Activated T-helper 1 cell treated with anti-CD3 and anti-CD28 coated beads, Interleukin-12 subunit alpha, Interleukin-12 subunit beta, Interleukin-2, Interleukin-4 antibody, amounts not matched to agents 30 ng/mL and 10 ng/mL and 1 ng/mL, durations not matched to agents 14 hours and 24 hours and 36 hours (primary cell): ENCODE measurements around the gene GULP1. TPM values are rescaled to one million over a fixed set of nuclear protein-coding genes. Genes with fewer than 3 reads are reported as not detected.

Experiments
- DNase-seq: peaks from one replicate; pipeline ENCODE4 v3.0.0; 2021; ENCODE audit warnings: low spot score
- H3K27ac Mint-ChIP-seq: one replicate; pipeline ENCODE4 v1.8.0; 2021; ENCODE audit warnings: mild to moderate bottlenecking, mixed read lengths
- H3K27me3 Mint-ChIP-seq: one replicate; pipeline ENCODE4 v1.8.0; 2022; ENCODE audit warnings: mild to moderate bottlenecking, moderate library complexity, mixed read lengths; ENCODE audit not compliant: insufficient read depth
- H3K36me3 Mint-ChIP-seq: one replicate; pipeline ENCODE4 v1.8.0; 2021; ENCODE audit warnings: low read depth, mixed read lengths
- H3K4me1 Mint-ChIP-seq: one replicate; pipeline ENCODE4 v1.8.0; 2021; ENCODE audit warnings: low read depth, mixed read lengths
- H3K4me3 Mint-ChIP-seq: one replicate; pipeline ENCODE4 v1.8.0; 2021; ENCODE audit warnings: mild to moderate bottlenecking, moderate library complexity, mixed read lengths
- H3K9me3 Mint-ChIP-seq: one replicate; pipeline ENCODE4 v1.8.0; 2021; ENCODE audit warnings: mixed read lengths
- intact Hi-C: fragments of 100-400 bp; cut with micrococcal nuclease; formaldehyde crosslinking; loops from one replicate; pipeline ENCODE4 v1.15.1; 2024
- total RNA-seq: library from RNA; stranded (reverse); gene quantifications from 2 replicates; pipeline ENCODE4 v1.2.3, GENCODE V29; 2022

GULP1 gene, protein sequence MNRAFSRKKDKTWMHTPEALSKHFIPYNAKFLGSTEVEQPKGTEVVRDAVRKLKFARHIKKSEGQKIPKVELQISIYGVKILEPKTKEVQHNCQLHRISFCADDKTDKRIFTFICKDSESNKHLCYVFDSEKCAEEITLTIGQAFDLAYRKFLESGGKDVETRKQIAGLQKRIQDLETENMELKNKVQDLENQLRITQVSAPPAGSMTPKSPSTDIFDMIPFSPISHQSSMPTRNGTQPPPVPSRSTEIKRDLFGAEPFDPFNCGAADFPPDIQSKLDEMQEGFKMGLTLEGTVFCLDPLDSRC
- not detected in 2 replicates for total RNA-seq

DNA sequence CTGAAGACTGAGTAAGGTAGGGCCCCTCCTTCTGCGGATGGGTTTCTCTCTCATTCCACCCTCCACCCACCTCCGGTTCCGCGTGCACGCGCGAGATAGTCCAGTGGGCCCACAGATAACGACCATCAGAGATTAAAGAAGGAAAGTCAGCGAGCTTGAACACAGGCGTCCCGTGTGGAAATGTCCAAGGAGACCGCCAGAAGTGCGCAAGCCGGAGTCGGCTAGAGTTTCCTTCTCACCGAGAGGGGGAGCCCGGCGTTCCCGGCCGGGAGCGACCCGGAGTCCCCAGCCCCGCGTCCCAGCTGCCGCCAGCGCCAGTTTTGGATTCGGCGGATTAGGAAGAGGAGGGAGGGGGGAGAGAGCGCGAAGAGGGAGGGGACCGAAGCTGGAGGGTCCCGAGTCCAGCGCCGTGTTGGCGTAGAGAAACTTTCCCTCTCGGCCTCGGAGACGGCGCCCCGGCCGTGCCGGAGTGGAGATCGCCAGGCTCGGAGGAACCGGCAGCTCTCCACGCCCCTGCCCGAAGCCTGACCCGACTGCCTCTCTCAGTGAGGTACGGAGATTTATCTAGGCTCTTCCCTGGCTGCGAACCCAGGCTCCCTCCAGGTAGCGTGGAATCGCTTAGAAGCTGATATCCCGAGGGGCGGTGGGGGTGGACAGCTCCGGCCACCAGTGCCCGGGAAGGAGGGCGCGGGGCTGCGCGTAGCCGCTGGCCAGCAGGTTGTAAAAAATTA is at the start of gene GULP1:
GULP1 (plus strand) TSS at position 258 of the 731 bp plus-strand sequence. CDS start 185,829 bp downstream, outside the sequence.
- Mint-ChIP-seq H3K4me1 (peaks cover 7% of the 10 kb centered on the region), H3K36me3 (no peaks in the 10 kb centered on the region), H3K9me3 (no peaks in the 10 kb centered on the region), H3K4me3 (peak within 1 kb of the TSS; percentile 60), H3K27ac (no peak within 1 kb of the TSS), H3K27me3 (peaks cover 46% of the 10 kb centered on the region)
- DNase-seq = no peak
- intact Hi-C loops = no loop called here

DNA sequence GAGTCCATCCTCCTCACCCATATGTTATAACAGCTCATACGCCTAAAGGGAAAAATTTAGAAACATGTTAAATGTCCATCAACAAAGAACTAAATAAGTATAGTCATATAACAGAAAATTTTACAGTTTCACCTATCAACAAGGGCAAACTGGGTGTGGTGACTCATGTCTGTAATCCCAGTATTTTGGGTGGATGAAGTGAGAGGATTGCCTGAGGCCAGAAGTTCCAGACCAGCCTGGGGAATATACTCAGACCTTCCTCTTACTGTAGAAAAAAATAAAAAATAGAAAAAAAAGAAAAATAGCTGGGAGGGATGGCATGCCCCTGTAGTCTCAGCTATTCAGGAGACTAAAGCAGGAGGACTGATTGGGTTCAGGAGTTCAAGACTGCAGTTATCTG is 48.3 kb upstream of the GULP1 start:
- Mint-ChIP-seq H3K36me3 (no peaks in the 10 kb centered on the region), H3K4me1 (no peaks in the 10 kb centered on the region), H3K9me3 (no peaks in the 10 kb centered on the region), H3K27me3 (peaks cover 3% of the 10 kb centered on the region), H3K4me3 (no peak overlapping the region), H3K27ac (no peak overlapping the region)
- intact Hi-C loops = no loop called here
- DNase-seq = no peak

DNA sequence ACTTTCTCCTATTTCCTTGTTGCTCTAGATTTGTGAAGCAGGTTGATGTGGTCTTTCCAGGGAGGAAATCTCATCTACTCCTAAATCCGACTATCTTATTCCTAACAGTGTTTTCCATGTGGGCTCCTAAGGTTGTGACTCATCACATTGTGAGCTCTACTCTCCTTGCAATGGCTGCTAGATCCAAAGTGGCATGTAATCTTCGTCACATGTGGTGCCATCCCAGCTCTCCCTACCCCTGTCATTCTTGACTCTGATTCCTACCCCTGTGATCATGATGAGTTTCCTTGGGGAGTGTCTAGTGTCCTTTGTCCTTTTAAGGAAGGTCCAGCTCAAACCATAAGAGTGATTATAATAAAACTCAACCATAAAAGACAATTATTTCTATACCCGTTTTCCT is 47.3 kb upstream of the GULP1 start:
- intact Hi-C loops = no loop called here
- H3K36me3 Mint-ChIP-seq = no peaks in the 10 kb centered on the region
- no peaks in the 10 kb centered on the region for H3K9me3 Mint-ChIP-seq
- no peak overlapping the region for H3K27ac Mint-ChIP-seq
- H3K27me3 Mint-ChIP-seq = peaks cover 3% of the 10 kb centered on the region
- no peaks in the 10 kb centered on the region for H3K4me1 Mint-ChIP-seq
- no peak overlapping the region for H3K4me3 Mint-ChIP-seq
- no peak for DNase-seq

DNA sequence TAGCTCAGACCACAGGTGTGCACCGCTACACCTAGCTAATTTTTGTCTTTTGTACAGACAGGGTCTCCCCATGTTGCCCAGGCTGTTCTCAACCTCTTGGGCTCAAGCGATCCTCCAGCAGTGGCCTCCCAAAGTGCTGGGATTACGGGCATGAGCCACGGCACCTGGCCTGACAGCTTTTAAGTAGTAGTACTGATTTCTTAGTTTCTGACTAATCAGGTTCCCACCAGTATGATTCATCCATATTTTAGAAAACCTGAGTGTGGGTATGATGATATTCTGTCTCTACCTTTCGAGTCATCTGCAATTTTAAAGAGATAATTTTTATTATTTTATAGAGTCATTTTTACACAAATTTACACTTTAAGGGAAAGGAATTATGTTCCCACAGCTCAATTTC is 46.4 kb upstream of the GULP1 start:
- no peak for DNase-seq
- intact Hi-C loops = no loop called here
- H3K9me3 Mint-ChIP-seq = no peaks in the 10 kb centered on the region
- H3K36me3 Mint-ChIP-seq = no peaks in the 10 kb centered on the region
- H3K4me3 Mint-ChIP-seq = no peak overlapping the region
- H3K27me3 Mint-ChIP-seq = peaks cover 3% of the 10 kb centered on the region
- H3K4me1 Mint-ChIP-seq = no peaks in the 10 kb centered on the region
- no peak overlapping the region for H3K27ac Mint-ChIP-seq

DNA sequence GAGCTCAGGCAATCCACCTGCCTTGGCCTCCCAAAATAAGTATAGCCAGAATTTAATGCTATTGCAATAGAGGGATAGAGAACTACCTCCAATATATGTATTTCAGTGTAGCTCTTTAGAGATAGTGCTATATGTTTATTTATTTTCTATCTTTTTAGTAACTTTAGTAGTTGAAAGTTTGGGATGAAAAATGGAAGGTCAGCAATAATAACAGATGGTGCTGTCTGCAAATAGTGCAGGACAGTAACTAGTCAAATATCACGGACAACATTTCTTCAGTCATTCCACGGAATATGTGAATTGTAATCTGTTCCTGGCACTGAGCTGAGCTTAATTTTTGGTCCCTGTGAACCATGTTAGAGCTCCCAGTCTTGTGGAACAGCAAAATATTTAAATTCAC is 43.2 kb upstream of the GULP1 start:
- no peak for DNase-seq
- Mint-ChIP-seq H3K27ac (no peak overlapping the region), H3K27me3 (no peaks in the 10 kb centered on the region), H3K9me3 (no peaks in the 10 kb centered on the region), H3K4me3 (no peak overlapping the region), H3K4me1 (no peaks in the 10 kb centered on the region), H3K36me3 (no peaks in the 10 kb centered on the region)
- intact Hi-C loops = no loop called here

DNA sequence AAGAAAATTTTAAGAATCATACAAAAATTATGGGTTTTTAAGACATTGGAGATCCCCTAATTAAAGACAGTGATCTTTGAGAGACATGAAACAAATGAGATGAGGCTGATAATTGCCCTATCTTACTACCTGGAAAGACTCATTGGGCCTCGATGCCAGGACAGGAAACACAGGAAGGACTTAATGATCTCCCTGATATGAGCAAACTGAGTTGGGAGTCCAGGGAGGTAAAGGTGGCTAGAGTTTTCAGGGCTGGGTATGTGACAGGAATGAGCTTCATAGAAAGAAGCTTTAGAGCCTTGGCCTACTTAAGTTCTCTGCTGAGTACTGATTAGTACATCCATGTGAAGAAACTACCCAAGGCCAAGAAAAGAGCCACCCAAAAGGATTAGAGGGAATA is 40.6 kb upstream of the GULP1 start:
- Mint-ChIP-seq H3K27ac (no peak overlapping the region), H3K36me3 (no peaks in the 10 kb centered on the region), H3K27me3 (no peaks in the 10 kb centered on the region), H3K9me3 (no peaks in the 10 kb centered on the region), H3K4me1 (no peaks in the 10 kb centered on the region), H3K4me3 (no peak overlapping the region)
- DNase-seq = no peak
- intact Hi-C loops = no loop called here

DNA sequence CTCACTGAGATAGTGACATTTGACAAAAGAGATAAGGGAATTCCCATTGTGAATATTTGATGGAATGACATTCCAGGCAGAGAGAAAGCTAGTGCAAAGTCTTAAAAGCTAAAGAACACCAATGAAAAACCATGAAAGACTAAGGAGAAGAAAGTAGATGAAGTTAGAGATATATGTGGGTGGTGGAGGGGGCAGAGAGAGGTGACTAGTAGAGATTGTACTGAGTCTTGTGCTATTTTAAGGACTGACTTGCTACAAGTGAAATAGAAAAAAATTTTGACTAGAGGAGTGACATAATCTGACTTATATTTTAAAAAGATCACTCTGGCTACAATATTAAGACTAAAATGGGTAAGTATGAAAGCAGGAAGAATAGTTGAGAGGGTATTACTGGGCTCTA is 35.3 kb upstream of the GULP1 start:
- no peaks in the 10 kb centered on the region for H3K36me3 Mint-ChIP-seq
- H3K4me3 Mint-ChIP-seq = no peak overlapping the region
- no peaks in the 10 kb centered on the region for H3K27me3 Mint-ChIP-seq
- no peak for DNase-seq
- no peaks in the 10 kb centered on the region for H3K9me3 Mint-ChIP-seq
- no peak overlapping the region for H3K27ac Mint-ChIP-seq
- no peaks in the 10 kb centered on the region for H3K4me1 Mint-ChIP-seq
- intact Hi-C loops = no loop called here

DNA sequence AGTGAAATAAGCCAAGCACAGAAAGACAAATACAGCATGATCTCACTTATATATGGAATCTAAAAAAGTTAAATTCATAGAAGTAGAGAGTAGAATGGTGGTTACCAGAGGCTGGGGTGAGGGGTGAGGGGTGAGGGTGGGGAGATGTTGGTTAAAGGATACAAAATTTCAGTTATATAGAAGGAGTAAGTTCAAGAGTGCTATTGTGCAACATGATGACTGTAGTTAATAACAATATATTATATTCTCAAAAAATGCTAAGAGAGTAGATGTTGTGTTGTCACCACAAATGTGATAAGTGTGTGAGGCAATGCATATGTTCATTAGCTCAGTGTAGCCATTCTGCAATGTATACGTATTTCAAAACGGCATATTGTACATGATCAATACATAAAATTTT is 26.4 kb upstream of the GULP1 start:
- Mint-ChIP-seq H3K27ac (no peak overlapping the region), H3K27me3 (no peaks in the 10 kb centered on the region), H3K9me3 (no peaks in the 10 kb centered on the region), H3K4me1 (no peaks in the 10 kb centered on the region), H3K36me3 (no peaks in the 10 kb centered on the region), H3K4me3 (no peak overlapping the region)
- intact Hi-C loops = no loop called here
- no peak for DNase-seq

DNA sequence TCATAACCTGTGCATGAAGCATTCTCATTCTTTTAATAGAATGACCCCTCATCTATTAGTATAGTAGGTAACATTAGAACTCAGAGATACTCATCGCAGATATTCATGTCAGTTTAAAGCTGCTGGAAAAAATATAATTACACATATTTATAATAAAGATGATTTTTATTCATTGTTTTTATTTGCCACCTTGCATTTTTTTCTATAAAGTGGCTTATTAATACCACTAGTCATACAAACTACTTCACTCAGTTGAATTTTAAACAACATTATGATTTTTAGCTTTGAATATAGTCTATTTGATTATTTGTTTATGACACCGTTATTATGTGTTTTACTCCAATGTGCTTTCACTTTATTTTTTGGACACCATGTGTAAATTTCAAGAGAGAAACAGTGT is 23.9 kb upstream of the GULP1 start:
- H3K36me3 Mint-ChIP-seq = no peaks in the 10 kb centered on the region
- H3K4me1 Mint-ChIP-seq = no peaks in the 10 kb centered on the region
- H3K27ac Mint-ChIP-seq = no peak overlapping the region
- H3K4me3 Mint-ChIP-seq = no peak overlapping the region
- no peaks in the 10 kb centered on the region for H3K9me3 Mint-ChIP-seq
- intact Hi-C loops = no loop called here
- DNase-seq = no peak
- H3K27me3 Mint-ChIP-seq = no peaks in the 10 kb centered on the region

DNA sequence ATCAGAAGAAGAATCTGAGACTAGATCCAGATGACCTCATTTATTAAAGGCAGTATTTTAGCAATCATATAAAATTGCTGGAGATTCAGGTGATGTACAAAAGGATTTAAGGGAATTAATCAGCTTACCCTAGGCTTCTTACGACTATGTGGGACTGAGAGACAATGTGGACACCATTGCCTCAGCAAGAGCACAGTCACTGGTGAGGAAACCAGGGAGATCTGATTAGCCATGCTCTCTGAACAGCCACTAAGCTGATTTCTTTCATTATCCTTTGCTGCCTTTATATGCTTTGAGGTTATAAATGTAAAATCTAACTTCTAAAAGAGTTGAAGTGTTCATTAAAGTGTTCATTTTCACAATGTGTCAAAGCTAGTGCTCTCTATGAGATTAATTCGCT is 22.7 kb upstream of the GULP1 start:
- Mint-ChIP-seq H3K27me3 (no peaks in the 10 kb centered on the region), H3K4me3 (no peak overlapping the region)

DNA sequence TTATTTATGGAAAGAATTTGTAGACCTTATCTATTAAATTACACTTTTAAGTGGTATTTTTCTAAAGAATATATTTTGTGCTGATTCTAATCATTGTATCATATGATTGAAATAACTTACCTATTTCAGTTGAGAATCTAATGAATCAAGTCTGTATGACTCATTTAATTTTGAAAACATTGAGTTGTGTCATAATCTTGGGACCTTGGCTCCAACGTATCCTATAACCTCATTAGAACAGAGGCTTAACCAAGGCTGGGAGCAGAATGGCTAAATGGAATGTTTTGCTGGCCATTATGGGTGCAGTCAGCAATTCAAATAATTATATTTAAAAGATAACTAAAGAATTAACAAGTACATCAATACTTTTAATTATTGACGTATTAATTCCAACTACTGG is 19.6 kb upstream of the GULP1 start:
- Mint-ChIP-seq H3K27me3 (no peaks in the 10 kb centered on the region), H3K9me3 (no peaks in the 10 kb centered on the region), H3K27ac (no peak overlapping the region), H3K4me3 (no peak overlapping the region), H3K36me3 (no peaks in the 10 kb centered on the region), H3K4me1 (no peaks in the 10 kb centered on the region)
- intact Hi-C loops = no loop called here
- no peak for DNase-seq

More for the DNA sequence above, 22.7 kb upstream of the GULP1 start:
- no peaks in the 10 kb centered on the region for H3K4me1 Mint-ChIP-seq
- DNase-seq = no peak
- H3K36me3 Mint-ChIP-seq = no peaks in the 10 kb centered on the region
- H3K27ac Mint-ChIP-seq = no peak overlapping the region
- H3K9me3 Mint-ChIP-seq = no peaks in the 10 kb centered on the region
- intact Hi-C loops = no loop called here

DNA sequence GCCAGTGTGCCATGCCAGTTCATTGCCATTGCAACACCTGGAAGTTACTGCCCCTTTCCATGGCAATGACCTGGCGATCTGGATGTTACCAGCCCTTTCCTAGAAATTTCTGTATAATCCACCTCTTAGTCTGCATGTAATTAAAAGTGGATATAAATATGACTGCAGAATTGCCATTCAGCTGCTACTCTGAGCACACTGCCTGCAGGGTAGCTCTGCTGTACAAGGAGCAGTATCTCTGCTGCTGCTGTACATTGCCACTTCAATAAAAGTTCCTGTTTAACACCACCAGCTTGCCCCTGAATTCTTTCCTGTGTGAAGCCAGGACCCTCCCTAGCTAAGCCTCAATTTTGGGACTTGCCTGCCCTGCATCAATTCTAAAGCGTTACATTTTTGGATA is 17.4 kb upstream of the GULP1 start:
- Mint-ChIP-seq H3K4me1 (no peaks in the 10 kb centered on the region), H3K27ac (no peak overlapping the region), H3K4me3 (no peak overlapping the region), H3K36me3 (no peaks in the 10 kb centered on the region), H3K27me3 (no peaks in the 10 kb centered on the region), H3K9me3 (no peaks in the 10 kb centered on the region)
- intact Hi-C loops = no loop called here
- DNase-seq = no peak

DNA sequence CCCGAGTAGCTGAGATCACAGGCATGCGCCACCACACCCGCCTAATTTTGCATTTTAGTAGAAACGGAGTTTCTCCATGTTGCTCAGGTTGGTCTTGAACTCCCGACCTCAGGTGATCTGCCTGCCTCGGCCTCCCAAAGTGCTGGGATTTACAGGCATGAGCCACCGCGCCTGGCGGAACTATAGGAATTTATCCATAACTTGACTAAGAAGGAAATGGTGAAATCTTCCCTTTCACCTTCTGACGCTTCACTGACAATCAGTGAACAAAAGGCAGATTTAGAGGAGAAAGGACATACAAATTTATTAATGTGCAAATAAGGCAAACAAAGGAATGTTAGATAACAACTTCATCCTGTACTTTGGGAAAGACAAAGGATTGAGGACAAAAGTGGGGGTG is 15.4 kb upstream of the GULP1 start:
- Mint-ChIP-seq H3K9me3 (no peaks in the 10 kb centered on the region), H3K4me1 (no peaks in the 10 kb centered on the region), H3K36me3 (no peaks in the 10 kb centered on the region), H3K27ac (no peak overlapping the region), H3K27me3 (no peaks in the 10 kb centered on the region), H3K4me3 (no peak overlapping the region)
- intact Hi-C loops = no loop called here
- no peak for DNase-seq
